H1 (cell line): ENCODE results near the gene FBXO11. TPM values are rescaled to one million over a fixed set of nuclear protein-coding genes. Genes with fewer than 3 reads are reported as not detected.

ENCODE experiments used
- CTCF ChIA-PET: fragments of 300-600 bp; sonication (Branson Sonifier 250); formaldehyde crosslinking; loops from one replicate; lab custom pipeline; 2021; ENCODE audit not compliant: partially characterized antibody; lab: Charles Lee
- POLR2A ChIA-PET: fragments of 300-600 bp; sonication (Branson Sonifier 250); formaldehyde crosslinking; loops from one replicate; lab custom pipeline; 2021; ENCODE audit warnings: inconsistent platforms; ENCODE audit not compliant: partially characterized antibody; lab: Charles Lee
- DNase-seq, 2 experiments: peaks; one replicate each; pipeline versions ENCODE4 v3.0.0 to v3.0.0-alpha.2; 2010 to 2022; ENCODE audit warnings: low spot score in 2 of 2, low read depth in 1 of 2, mixed read lengths in 1 of 2
- FAIRE-seq: peaks from 2 replicates; lab custom pipeline; 2011; peaks lifted over from hg19 to GRCh38; lab: Jason Lieb, UNC
- H2AFZ ChIP-seq: 2 replicates; pipeline ENCODE4 v1.8.1; 2012; ENCODE audit warnings: low read length, inconsistent platforms
- H2AK5ac ChIP-seq: 2 replicates; pipeline ENCODE4 v1.6.1; 2013; ENCODE audit warnings: low read depth, low read length
- H2BK120ac ChIP-seq: replicated peaks from 2 replicates; pipeline ENCODE3; 2013; ENCODE audit warnings: low read depth, low read length, inconsistent platforms
- H2BK12ac ChIP-seq: 2 replicates; pipeline ENCODE4 v1.6.1; 2013; ENCODE audit warnings: low read depth, low read length
- H2BK15ac ChIP-seq: 2 replicates; pipeline ENCODE4 v1.6.1; 2013; ENCODE audit warnings: low read length
- H2BK20ac ChIP-seq: 2 replicates; pipeline ENCODE4 v1.6.1; 2013; ENCODE audit warnings: low read length
- H2BK5ac ChIP-seq: 2 replicates; pipeline ENCODE4 v1.6.1; 2013; ENCODE audit warnings: low read depth, low read length
- H3K14ac ChIP-seq: 2 replicates; pipeline ENCODE4 v1.6.1; 2013; ENCODE audit warnings: inconsistent platforms; ENCODE audit not compliant: insufficient read length
- H3K18ac ChIP-seq: 2 replicates; pipeline ENCODE4 v1.6.1; 2013; ENCODE audit warnings: low read length; ENCODE audit errors: extremely low read depth
- H3K23ac ChIP-seq: 2 replicates; pipeline ENCODE4 v1.6.1; 2013; ENCODE audit warnings: inconsistent platforms; ENCODE audit not compliant: insufficient read length
- H3K23me2 ChIP-seq: 2 replicates; pipeline ENCODE4 v1.6.1; 2013; ENCODE audit warnings: low read depth, low read length
- H3K27ac ChIP-seq: 2 replicates; pipeline ENCODE4 v1.6.1; 2011; ENCODE audit warnings: low read depth, low read length, inconsistent platforms
- H3K27me3 ChIP-seq, 4 experiments: replicated peaks in 1 of 4; 1 replicate in 1 of 4; 2 replicates in 3 of 4; pipeline versions ENCODE4 v1.6.1 to v1.8.1; 2011 to 2013; ENCODE audit warnings: low read length in 3 of 4, mild to moderate bottlenecking in 3 of 4, inconsistent platforms in 2 of 4, mixed read lengths in 2 of 4, moderate library complexity in 1 of 4; ENCODE audit not compliant: control insufficient read depth in 3 of 4, insufficient read depth in 3 of 4; ENCODE audit errors: extremely low read depth in 1 of 4
- H3K36me3 ChIP-seq, 4 experiments: 2 replicates each; pipeline versions ENCODE4 v1.6.1 to v1.8.1; 2011 to 2013; ENCODE audit warnings: mild to moderate bottlenecking in 4 of 4, low read length in 3 of 4, moderate library complexity in 2 of 4, control low read depth in 1 of 4, inconsistent platforms in 1 of 4; ENCODE audit not compliant: insufficient read depth in 4 of 4, control insufficient read depth in 2 of 4
- H3K4ac ChIP-seq: replicated peaks from 2 replicates; pipeline ENCODE3; 2013; ENCODE audit warnings: low read length, low read depth, mixed read lengths, inconsistent platforms; ENCODE audit not compliant: insufficient read length
- H3K4me1 ChIP-seq, 4 experiments: replicated peaks in 1 of 4; 1 replicate in 1 of 4; 2 replicates in 3 of 4; pipeline versions ENCODE4 v1.6.1 to v1.8.1; 2011 to 2013; ENCODE audit warnings: low read length in 3 of 4, inconsistent platforms in 2 of 4, mixed read lengths in 1 of 4; ENCODE audit not compliant: insufficient read depth in 4 of 4, control insufficient read depth in 3 of 4
- H3K4me2 ChIP-seq, 2 experiments: 2 replicates each; pipeline versions ENCODE4 v1.6.1 to v1.8.1; 2011 to 2013; ENCODE audit warnings: low read depth in 2 of 2, low read length in 2 of 2, control low read depth in 1 of 2, inconsistent platforms in 1 of 2, mild to moderate bottlenecking in 1 of 2; ENCODE audit not compliant: insufficient read depth in 1 of 2
- H3K4me3 ChIP-seq, 4 experiments: fragments of 200-600, 300-600 bp in 1 of 4; sonication (generic), shearing (Covaris generic), sonication (Bioruptor Twin) in 1 of 4; 2 replicates each; pipeline versions ENCODE4 v1.5.1 to v1.8.1; 2011 to 2016; ENCODE audit warnings: low read length in 4 of 4, low read depth in 3 of 4, control low read depth in 2 of 4, inconsistent platforms in 2 of 4, mild to moderate bottlenecking in 2 of 4, mixed read lengths in 1 of 4, moderate library complexity in 1 of 4; ENCODE audit not compliant: insufficient read depth in 2 of 4; ENCODE audit errors: extremely low read depth in 1 of 4
- H3K56ac ChIP-seq: replicated peaks from 2 replicates; pipeline ENCODE3; 2013; ENCODE audit warnings: low read depth, mild to moderate bottlenecking, mixed read lengths, low read length, inconsistent platforms; ENCODE audit not compliant: insufficient read length
- H3K79me1 ChIP-seq: 2 replicates; pipeline ENCODE4 v1.6.1; 2013; ENCODE audit warnings: low read depth, low read length, control low read depth
- H3K79me2 ChIP-seq, 2 experiments: 2 replicates each; pipeline versions ENCODE4 v1.6.1 to v1.8.1; 2012 to 2013; ENCODE audit warnings: low read length in 2 of 2, mild to moderate bottlenecking in 2 of 2, inconsistent platforms in 1 of 2; ENCODE audit not compliant: insufficient read depth in 2 of 2, control insufficient read depth in 1 of 2
- H3K9ac ChIP-seq, 4 experiments: replicated peaks in 1 of 4; 1 replicate in 1 of 4; 2 replicates in 3 of 4; pipeline versions ENCODE4 v1.6.1 to v1.8.1; 2011 to 2013; ENCODE audit warnings: low read depth in 3 of 4, low read length in 3 of 4, control low read depth in 2 of 4, mild to moderate bottlenecking in 2 of 4, moderate library complexity in 2 of 4, inconsistent platforms in 1 of 4; ENCODE audit errors: extremely low read depth in 1 of 4
- H3K9me3 ChIP-seq, 2 experiments: 2 replicates each; pipeline versions ENCODE4 v1.6.1 to v1.8.1; 2012 to 2013; ENCODE audit warnings: mild to moderate bottlenecking in 2 of 2, moderate library complexity in 2 of 2, control low read depth in 1 of 2, inconsistent platforms in 1 of 2, low read depth in 1 of 2, low read length in 1 of 2, mixed read lengths in 1 of 2; ENCODE audit not compliant: insufficient read depth in 2 of 2
- H4K20me1 ChIP-seq, 2 experiments: replicated peaks in 1 of 2; 2 replicates each; pipeline versions ENCODE3 to v1.8.1; 2011 to 2013; ENCODE audit warnings: inconsistent platforms in 2 of 2, low read length in 2 of 2, mild to moderate bottlenecking in 1 of 2; ENCODE audit not compliant: insufficient read depth in 2 of 2, control insufficient read depth in 1 of 2
- H4K5ac ChIP-seq: 2 replicates; pipeline ENCODE4 v1.6.1; 2013; ENCODE audit warnings: low read length, low read depth, mixed read lengths, inconsistent platforms; ENCODE audit not compliant: insufficient read length
- H4K8ac ChIP-seq: 2 replicates; pipeline ENCODE4 v1.8.0; 2013; ENCODE audit warnings: mild to moderate bottlenecking, moderate library complexity, low read length, inconsistent platforms; ENCODE audit not compliant: insufficient read depth; ENCODE audit errors: extremely low read depth
- H4K91ac ChIP-seq: replicated peaks from 2 replicates; pipeline ENCODE3; 2013; ENCODE audit warnings: low read length, mixed read lengths, inconsistent platforms; ENCODE audit not compliant: insufficient read length
- BACH1 ChIP-seq: IDR thresholded peaks from 2 replicates; pipeline ENCODE4 v1.6.1; 2012; ENCODE audit warnings: low read length, improper control_type of control experiment
- CBX8 ChIP-seq: fragments of 300-800, 300-1000 bp; sonication (generic); IDR thresholded peaks from 2 replicates; pipeline ENCODE4 v1.7.1; 2016; ENCODE audit warnings: low read depth, low read length, borderline replicate concordance
- EGR1 ChIP-seq: IDR thresholded peaks from 2 replicates; pipeline ENCODE4 v1.6.1; 2011; ENCODE audit warnings: low read depth, low read length, borderline replicate concordance
- MAFK ChIP-seq: IDR thresholded peaks from 2 replicates; pipeline ENCODE4 v1.6.1; 2012; ENCODE audit warnings: low read depth, mild to moderate bottlenecking, improper control_type of control experiment, low read length
- NANOG ChIP-seq: IDR thresholded peaks from 2 replicates; pipeline ENCODE4 v1.6.1; 2011; ENCODE audit warnings: low read length, low read depth, mild to moderate bottlenecking, inconsistent platforms; ENCODE audit not compliant: insufficient read depth, poor library complexity, severe bottlenecking
- SIRT6 ChIP-seq: IDR thresholded peaks from one replicate; pipeline ENCODE4 v1.7.1; 2012; ENCODE audit warnings: low read length, inconsistent platforms
- WGBS, 2 experiments: shearing (Covaris generic) in 1 of 2; methylation state at CpG; one replicate each; pipeline versions ENCODE4 v1.1.6 to v1.1.7; 2013 to 2015; ENCODE audit warnings: low lambda C conversion rate in 2 of 2, mixed read lengths in 2 of 2, inconsistent platforms in 1 of 2, low coverage in 1 of 2, missing lambda C conversion rate in 1 of 2; ENCODE audit not compliant: insufficient replicate concordance in 2 of 2, insufficient coverage in 1 of 2, insufficient read length in 1 of 2; ENCODE audit errors: extremely low coverage in 1 of 2, missing lambda C conversion rate in 1 of 2; 5-methylcytosine and 5-hydroxymethylcytosine counted together
- polyA plus RNA-seq, 7 experiments: library from polyadenylated mRNA; depleted of rRNA in 3 of 7; stranded (reverse) in 5 of 7; unstranded in 2 of 7; fragments of >200 nt in 5 of 7; fragments of 200-250 nt in 2 of 7; gene quantifications; 1 replicate in 5 of 7; 2 replicates in 1 of 7; 4 replicates in 1 of 7; pipeline versions ENCODE4 v1.2.1 to v1.2.3, GENCODE V29; 2011 to 2013; ENCODE audit warnings: missing spikeins in 2 of 7, mixed read lengths in 2 of 7
- total RNA-seq: library from RNA; stranded (reverse); fragmentation: NEBNext Ultra II Directional; extraction: Animal tissue kit (Norgen Biotek cat#: 25700); gene quantifications from 2 replicates; pipeline ENCODE4 v1.2.1, GENCODE V29; 2021

FBXO11 gene
- total and polyA plus RNA-seq, 2 of the 8 experiments (the other 6 are each of a cell fraction or from before 2014, with no cell fraction given): 21.7 to 57.3 TPM

DNA sequence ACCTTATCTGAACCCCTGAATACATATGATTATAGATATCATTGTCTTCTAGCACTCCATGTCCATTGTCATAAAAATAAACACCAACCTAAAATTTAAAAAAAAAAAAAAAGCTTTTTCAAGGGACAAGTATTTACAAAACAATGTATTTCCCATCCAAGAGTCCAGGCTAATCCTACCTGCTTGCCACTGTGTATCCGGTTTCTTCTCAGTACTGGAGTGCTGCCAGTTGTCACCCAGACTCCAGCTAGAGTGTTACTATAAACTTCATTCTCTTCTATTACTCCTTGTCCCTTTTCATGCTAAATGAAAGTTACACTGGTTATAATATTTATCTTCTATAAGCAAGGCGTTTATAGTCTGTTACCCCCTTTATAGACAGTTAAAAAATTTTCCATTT lies 87.5 kb downstream of the FBXO11 start:
- no peak for TF ChIP-seq CBX8
- TF ChIP-seq EGR1: no peak
- no peak for TF ChIP-seq MAFK
- TF ChIP-seq SIRT6: no peak
- no peak for TF ChIP-seq NANOG
- TF ChIP-seq BACH1: no peak
- 85% methylated on average over 2 of the region's 2 CpGs; no CpG with 5 or more reads in 1 of the 2 experiments for WGBS, 2 experiments

More for the DNA sequence above, 87.5 kb downstream of the FBXO11 start:
- no peak for DNase-seq
- no peak overlapping the region for H4K5ac ChIP-seq
- no peak overlapping the region for H2AFZ ChIP-seq
- H3K56ac ChIP-seq: no peak overlapping the region
- no peak overlapping the region for H3K9ac ChIP-seq
- no peak overlapping the region for H4K8ac ChIP-seq
- no peak overlapping the region for H2BK120ac ChIP-seq
- no peaks in the 10 kb centered on the region for H3K27me3 ChIP-seq
- ChIA-PET CTCF (interaction anchor here (0.6 to 1.3 kb wide), 6 partner anchors 12 to 770 kb away, joined by 3 to 4 read pairs (median 3); no protein-coding TSS in a partner anchor), POLR2A (interaction anchor here (1.8 to 2.1 kb wide), 2 partner anchors 10 to 12 kb away, joined by 3 to 9 read pairs; no protein-coding TSS in a partner anchor)
- H3K23ac ChIP-seq: no peak overlapping the region
- H4K91ac ChIP-seq: no peak overlapping the region
- H3K4me1 ChIP-seq: no peaks in the 10 kb centered on the region
- H3K23me2 ChIP-seq: no peaks in the 10 kb centered on the region
- no peak overlapping the region for H3K27ac ChIP-seq
- H3K79me1 ChIP-seq: no peaks in the 10 kb centered on the region
- no peaks in the 10 kb centered on the region; a peak in 1 of 4 replicates for H3K9me3 ChIP-seq
- H3K79me2 ChIP-seq: no peaks in the 10 kb centered on the region
- H2BK12ac ChIP-seq: no peak overlapping the region
- H3K14ac ChIP-seq: no peak overlapping the region
- no peak overlapping the region for H2BK15ac ChIP-seq
- H3K36me3 ChIP-seq: peaks cover 10 to 58% (median 23%) of the 10 kb centered on the region in 4 experiments; a peak in 7 of 8 replicates
- no peak overlapping the region for H2BK20ac ChIP-seq
- H3K4me3 ChIP-seq: no peak overlapping the region
- H3K4me2 ChIP-seq: no peak overlapping the region
- H3K4ac ChIP-seq: no peak overlapping the region
- no peak overlapping the region for H2BK5ac ChIP-seq
- peaks cover 0 to 2% of the 10 kb centered on the region in 2 experiments for H4K20me1 ChIP-seq
- FAIRE-seq: no peak
- H2AK5ac ChIP-seq: no peak overlapping the region
- no peak overlapping the region for H3K18ac ChIP-seq
